NB4 (cell line): ENCODE data around the gene GPR4.

ENCODE experiments used
- CTCF ChIP-seq: IDR thresholded peaks from one replicate; pipeline ENCODE4 v1.5.1; 2012; ENCODE audit warnings: low read depth, low read length
- MYC ChIP-seq: IDR thresholded peaks from 2 replicates; pipeline ENCODE4 v1.6.1; 2011; ENCODE audit warnings: low read depth, low read length

- no peak for TF ChIP-seq CTCF
- no peak for TF ChIP-seq MYC
These were observed 34.3 kb upstream of the GPR4 start for GRCh38 chr19:45636275-45636674.
